DND-41 (cell line): ENCODE measurements around the gene MYOM1.

Experiments
- ATAC-seq: fragments of 200-7000 bp; cut with Tn5 transposase; 3 replicates; pipeline ENCODE4 v1.9.1; 2021; ENCODE audit warnings: low read depth; ENCODE audit not compliant: insufficient read depth
- DNase-seq: peaks from one replicate; pipeline ENCODE4 v3.0.0-alpha.2; 2020
- H2AFZ ChIP-seq: 2 replicates; pipeline ENCODE4 v1.6.0; 2012; ENCODE audit warnings: low read depth, low read length
- H3K27ac ChIP-seq: 2 replicates; pipeline ENCODE4 v1.5.1; 2012; ENCODE audit warnings: low read length, inconsistent platforms
- H3K27me3 ChIP-seq: fragments of 200-600 bp; sonication (generic); 2 replicates; pipeline ENCODE4 v1.6.0; 2012; ENCODE audit warnings: low read length, mild to moderate bottlenecking, inconsistent platforms; ENCODE audit not compliant: insufficient read depth, poor library complexity
- H3K36me3 ChIP-seq: 2 replicates; pipeline ENCODE4 v1.5.1; 2012; ENCODE audit warnings: low read length, inconsistent platforms; ENCODE audit not compliant: insufficient read depth
- H3K4me1 ChIP-seq: 2 replicates; pipeline ENCODE4 v1.5.1; 2012; ENCODE audit warnings: mild to moderate bottlenecking, low read length; ENCODE audit not compliant: insufficient read depth
- H3K4me2 ChIP-seq: 2 replicates; pipeline ENCODE4 v1.6.0; 2012; ENCODE audit warnings: mild to moderate bottlenecking, moderate library complexity, low read length, inconsistent platforms; ENCODE audit not compliant: insufficient read depth
- H3K4me3 ChIP-seq, 2 experiments: fragments of 200-600 bp in 1 of 2; shearing (Covaris generic) in 1 of 2; 2 replicates each; pipeline ENCODE4 v1.5.1; 2012 to 2016; ENCODE audit warnings: inconsistent platforms in 2 of 2, low read length in 2 of 2, mild to moderate bottlenecking in 2 of 2, low read depth in 1 of 2, moderate library complexity in 1 of 2
- H3K79me2 ChIP-seq: 2 replicates; pipeline ENCODE4 v1.6.0; 2012; ENCODE audit warnings: low read length, inconsistent platforms; ENCODE audit not compliant: insufficient read depth
- H3K9ac ChIP-seq: 2 replicates; pipeline ENCODE4 v1.6.0; 2012; ENCODE audit warnings: low read depth, mild to moderate bottlenecking, inconsistent platforms, low read length, moderate library complexity
- H3K9me3 ChIP-seq: 2 replicates; pipeline ENCODE4 v1.5.1; 2012; ENCODE audit warnings: low read length, moderate library complexity, mild to moderate bottlenecking, inconsistent platforms; ENCODE audit not compliant: insufficient read depth, severe bottlenecking
- H4K20me1 ChIP-seq: 2 replicates; pipeline ENCODE4 v1.6.0; 2012; ENCODE audit warnings: low read length; ENCODE audit not compliant: insufficient read depth
- CTCF ChIP-seq: IDR thresholded peaks from 2 replicates; pipeline ENCODE4 v1.5.1; 2012; ENCODE audit warnings: borderline replicate concordance, low read length, moderate library complexity, mild to moderate bottlenecking; ENCODE audit not compliant: poor library complexity, severe bottlenecking; ENCODE audit errors: extremely low read depth
- EZH2 ChIP-seq: IDR thresholded peaks from 3 replicates; pipeline ENCODE4 v1.6.1; 2012; ENCODE audit warnings: borderline replicate concordance, low read depth, mild to moderate bottlenecking, moderate library complexity, low read length, inconsistent platforms; ENCODE audit not compliant: severe bottlenecking

MYOM1 gene

GRCh38 chr18:3058328-3059191 is 161.2 kb downstream of the MYOM1 start:
- Histone ChIP-seq H3K9ac (no peak overlapping the region), H3K4me1 (peaks cover 39% of the 10 kb centered on the region), H4K20me1 (no peaks in the 10 kb centered on the region), H3K9me3 (no peaks in the 10 kb centered on the region), H2AFZ (peak overlapping the region; percentile 38; the same call in 1 of the 2 replicates), H3K27ac (peak overlapping the region; percentile 72), H3K27me3 (no peaks in the 10 kb centered on the region), H3K4me3 (no peak overlapping the region), H3K79me2 (no peaks in the 10 kb centered on the region), H3K4me2 (0 out of 2 replicates have a peak overlapping the region, but pooled peaks have one; percentile 15), H3K36me3 (no peaks in the 10 kb centered on the region)
- no peak for ATAC-seq
- TF ChIP-seq CTCF: no peak
- TF ChIP-seq EZH2: no peak
- DNase-seq: no peak

- Histone ChIP-seq H3K36me3 (no peaks in the 10 kb centered on the region), H3K79me2 (no peaks in the 10 kb centered on the region), H2AFZ (0 out of 2 replicates have a peak overlapping the region, but pooled peaks have one; percentile 1), H4K20me1 (no peaks in the 10 kb centered on the region), H3K9ac (no peak overlapping the region), H3K4me3 (no peak overlapping the region), H3K4me1 (peaks cover 39% of the 10 kb centered on the region), H3K9me3 (peaks cover 2% of the 10 kb centered on the region), H3K4me2 (no peak overlapping the region), H3K27me3 (no peaks in the 10 kb centered on the region), H3K27ac (no peak overlapping the region)
- DNase-seq: no peak
- ATAC-seq: no peak
- TF ChIP-seq EZH2 (no peak), CTCF (no peak)
Observed at GRCh38 chr18:3057526-3057925, 162.2 kb downstream of the MYOM1 start.

- Histone ChIP-seq H3K4me1 (peaks cover 32% of the 10 kb centered on the region), H3K27me3 (no peaks in the 10 kb centered on the region)
Observed at GRCh38 chr18:3056311-3056710, 163.5 kb downstream of the MYOM1 start.

More at GRCh38 chr18:3056311-3056710, 163.5 kb downstream of the MYOM1 start:
- H3K9me3 ChIP-seq: peaks cover 2% of the 10 kb centered on the region
- no peak for TF ChIP-seq EZH2
- TF ChIP-seq CTCF: no peak
- H4K20me1 ChIP-seq: no peaks in the 10 kb centered on the region
- no peak overlapping the region for H3K4me3 ChIP-seq
- no peak overlapping the region for H3K4me2 ChIP-seq
- H2AFZ ChIP-seq: no peak overlapping the region
- H3K9ac ChIP-seq: no peak overlapping the region
- ATAC-seq (no peak), DNase-seq (no peak)
- no peaks in the 10 kb centered on the region for H3K79me2 ChIP-seq
- no peaks in the 10 kb centered on the region for H3K36me3 ChIP-seq
- no peak overlapping the region for H3K27ac ChIP-seq
